HG03039 (cell line): ENCODE data around the gene CYP3A5.
"Not testable (repeated sequence)": the region's sequence is repeated elsewhere in the genome, so short reads cannot be mapped to it uniquely, and the experiment has no call there.

ENCODE experiments used
- ATAC-seq: cut with Tn5 transposase; IDR thresholded peaks from one replicate; pipeline ENCODE4 v1.9.1; 2021; ENCODE audit warnings: mild to moderate bottlenecking, moderate library complexity; ENCODE audit not compliant: unreplicated experiment

The CYP3A5 gene

DNA sequence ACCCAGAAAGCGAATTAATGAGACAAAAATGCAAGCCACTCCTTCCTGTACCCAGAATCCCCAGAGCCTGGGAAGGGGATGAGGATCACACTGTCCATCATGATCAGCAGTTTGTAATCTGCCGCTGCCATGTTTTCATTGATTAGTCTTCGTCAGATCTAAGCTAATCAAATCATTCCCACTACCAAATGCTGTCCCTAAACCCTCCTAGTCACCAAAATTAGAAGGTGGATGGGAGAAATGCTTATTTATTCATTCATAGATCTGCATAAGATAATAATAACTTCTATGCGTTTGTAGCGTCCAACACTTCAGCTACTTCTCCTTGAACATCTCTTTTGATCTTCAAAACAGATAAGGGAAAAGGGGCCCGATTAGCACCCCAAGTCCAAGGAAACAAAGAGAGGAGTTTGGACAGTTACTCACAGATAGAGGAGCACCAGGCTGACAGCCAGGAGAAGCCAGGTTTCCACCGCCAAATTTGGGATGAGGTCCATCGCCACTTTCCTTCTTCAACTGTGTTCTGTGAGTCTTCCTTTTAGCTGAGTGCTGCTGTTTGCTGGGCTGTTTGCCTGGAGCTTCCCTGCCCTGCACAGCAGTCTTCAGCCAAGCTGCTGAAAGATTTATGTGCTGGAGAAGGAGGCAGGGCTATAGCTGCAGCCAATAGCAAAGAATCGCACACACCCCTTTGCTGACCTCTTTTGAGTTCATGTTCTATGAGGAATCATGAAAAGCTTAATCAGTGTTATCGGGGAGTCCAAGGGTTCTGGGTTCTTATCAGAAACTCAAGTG is at the start of gene CYP3A5:
Gene CYP3A5, minus strand, starts transcription at position 597 of the 792 bp plus-strand sequence. Its CDS starts 100 bp downstream, at position 497.
- ATAC-seq: no peak

GRCh38 chr7:99728615-99729014 is 48.8 kb upstream of the CYP3A5 start:
- ATAC-seq: no peak

DNA sequence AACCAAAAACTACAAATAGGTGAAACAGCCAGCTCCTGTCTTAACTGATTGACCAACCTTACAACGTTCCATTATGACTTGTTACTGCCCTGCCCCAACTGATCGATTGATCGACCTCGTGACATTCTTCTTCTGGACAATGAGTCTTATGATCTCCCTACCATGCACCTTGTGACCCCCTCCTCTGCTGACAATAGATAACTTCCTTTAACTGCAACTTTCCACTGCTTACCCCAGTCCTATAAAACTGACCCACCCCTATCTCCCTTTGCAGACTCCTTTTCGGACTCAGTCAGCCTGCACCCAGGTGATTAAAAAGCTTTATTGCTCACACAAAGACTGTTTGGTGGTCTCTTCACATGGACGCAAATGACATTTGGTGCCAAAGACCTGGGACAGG is 43.4 kb upstream of the CYP3A5 start:
- ATAC-seq: not testable (repeated sequence)

- ATAC-seq: no peak
These were observed 41.2 kb upstream of the CYP3A5 start for GRCh38 chr7:99720800-99721595.

- no peak for ATAC-seq
These were observed 40.4 kb upstream of the CYP3A5 start for GRCh38 chr7:99719996-99720769.

DNA sequence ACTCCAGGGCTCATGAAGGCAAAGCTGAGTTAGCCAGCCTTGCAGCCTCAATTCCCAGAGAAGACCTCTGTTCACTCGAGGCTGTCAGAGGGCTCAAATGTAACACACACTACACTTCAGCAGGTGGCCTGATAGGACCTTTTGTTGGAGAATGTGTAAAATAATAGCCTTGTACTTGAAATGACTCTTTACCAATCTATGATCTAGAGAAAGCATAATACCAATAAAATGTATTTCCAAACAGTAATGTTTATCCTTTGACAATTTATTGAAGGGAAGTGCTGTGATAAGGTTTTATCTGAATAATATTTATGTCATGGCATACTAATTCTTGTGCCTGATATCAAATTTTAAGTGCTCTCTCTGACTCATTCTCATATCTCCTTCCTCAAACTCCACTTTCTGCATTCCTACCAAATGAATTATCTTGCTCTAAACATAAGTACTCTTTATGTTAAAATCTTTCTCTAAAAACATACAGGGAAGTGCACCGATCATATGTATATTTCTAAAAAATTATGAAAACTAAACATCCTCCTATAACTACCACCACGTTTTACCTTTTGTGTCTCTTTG is 34.3 kb upstream of the CYP3A5 start:
- no peak for ATAC-seq

- no peak for ATAC-seq
These were observed 30.2 kb upstream of the CYP3A5 start for GRCh38 chr7:99709838-99710578.

DNA sequence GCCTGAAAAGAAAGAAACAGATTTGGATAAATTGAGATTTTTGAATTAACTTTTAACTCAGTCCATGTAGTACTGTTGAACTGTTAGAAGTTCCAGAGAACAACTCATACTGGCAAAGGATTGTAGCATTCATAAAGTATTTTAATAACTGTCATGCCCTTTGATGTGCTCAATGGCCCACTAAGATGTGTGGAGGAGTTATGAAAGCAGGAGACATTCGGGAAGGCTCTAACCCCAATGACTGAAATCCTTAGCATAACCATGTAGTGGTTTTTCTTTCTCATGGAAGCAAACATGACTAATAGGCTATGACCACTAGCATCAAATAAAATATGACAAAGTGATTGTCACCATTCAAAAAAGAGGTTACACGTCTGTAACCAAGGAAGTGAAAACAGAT is 29.5 kb upstream of the CYP3A5 start:
- ATAC-seq: no peak

- ATAC-seq: no peak
These were observed 27.3 kb upstream of the CYP3A5 start for GRCh38 chr7:99707096-99707495.

DNA sequence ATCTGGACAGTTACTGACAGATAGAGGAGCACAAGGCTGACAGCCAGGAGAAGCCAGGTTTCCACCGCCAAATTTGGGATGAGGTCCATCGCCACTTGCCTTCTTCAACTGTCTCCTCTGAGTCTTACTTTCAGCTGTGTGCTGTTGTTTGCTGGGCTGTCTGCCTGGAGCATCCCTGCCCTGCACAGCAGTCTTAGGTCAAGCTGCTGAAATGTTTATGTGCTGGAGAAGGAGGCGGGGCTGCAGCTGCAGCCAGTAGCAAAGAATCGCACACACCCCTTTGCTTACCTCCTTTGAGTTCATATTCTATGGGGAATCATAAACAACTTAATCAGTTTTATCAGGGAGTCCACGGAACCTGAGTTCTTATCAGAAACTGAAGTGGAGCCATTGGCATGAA is 20.1 kb upstream of the CYP3A5 start:
- no peak for ATAC-seq

DNA sequence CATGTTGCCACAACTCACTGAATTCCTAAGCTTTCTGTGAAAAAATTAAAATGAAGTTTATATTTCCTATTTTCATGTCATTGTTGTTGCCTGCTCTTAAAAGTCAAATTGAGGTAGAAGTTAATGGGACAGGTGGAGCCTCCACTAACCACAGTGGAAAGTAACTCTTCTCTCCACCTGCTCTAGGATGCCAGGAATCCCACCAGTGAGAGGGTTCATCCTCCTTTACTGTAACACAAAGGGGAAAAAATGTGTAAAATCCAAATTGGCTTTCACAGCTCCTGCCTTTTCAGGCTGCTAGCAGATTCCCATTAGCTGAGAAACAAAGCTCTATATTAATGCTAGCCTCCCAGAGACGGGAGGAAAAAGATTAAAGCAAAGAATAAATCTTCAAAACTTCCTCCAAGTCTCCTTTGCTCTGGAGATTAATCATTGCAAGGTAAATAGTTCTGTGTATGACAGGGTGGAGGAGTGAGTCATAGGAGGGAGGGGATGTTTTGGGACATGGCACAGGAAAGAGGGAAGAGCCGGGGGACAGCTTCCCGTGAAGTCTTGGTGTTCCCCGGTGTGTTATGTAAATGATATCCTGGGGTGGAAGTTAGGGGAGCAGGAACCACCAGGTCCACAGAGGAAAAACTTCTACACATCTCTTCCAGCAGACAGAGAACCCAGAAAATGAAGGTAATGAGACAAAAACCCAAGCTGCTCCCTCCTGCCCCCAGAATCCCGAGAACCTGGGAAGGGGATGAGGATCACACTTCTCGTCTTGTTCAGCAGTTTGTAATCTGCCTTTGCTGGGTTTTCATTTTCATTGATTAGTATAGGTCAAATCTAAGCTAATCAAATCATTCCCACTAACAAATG is 19.3 kb upstream of the CYP3A5 start:
- not testable (repeated sequence) for ATAC-seq

DNA sequence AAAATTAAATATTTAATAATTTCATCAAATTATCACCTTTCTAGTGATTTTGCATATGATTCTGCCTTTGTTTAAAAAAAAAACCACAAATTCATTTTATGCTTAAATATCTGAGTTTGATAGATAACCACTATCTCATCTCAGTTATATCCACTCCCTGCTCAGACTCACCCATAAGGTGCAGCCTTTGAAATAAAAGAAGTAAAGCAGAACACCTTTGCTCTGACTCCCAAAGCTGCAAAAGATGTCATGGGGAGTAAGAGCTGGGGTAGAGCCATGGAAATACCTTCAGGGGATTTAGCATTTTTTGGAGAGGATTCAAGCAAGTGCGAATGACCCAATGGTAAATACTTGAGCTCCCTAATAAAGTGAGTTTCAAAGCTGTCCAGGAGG is 15.1 kb upstream of the CYP3A5 start:
- no peak for ATAC-seq

DNA sequence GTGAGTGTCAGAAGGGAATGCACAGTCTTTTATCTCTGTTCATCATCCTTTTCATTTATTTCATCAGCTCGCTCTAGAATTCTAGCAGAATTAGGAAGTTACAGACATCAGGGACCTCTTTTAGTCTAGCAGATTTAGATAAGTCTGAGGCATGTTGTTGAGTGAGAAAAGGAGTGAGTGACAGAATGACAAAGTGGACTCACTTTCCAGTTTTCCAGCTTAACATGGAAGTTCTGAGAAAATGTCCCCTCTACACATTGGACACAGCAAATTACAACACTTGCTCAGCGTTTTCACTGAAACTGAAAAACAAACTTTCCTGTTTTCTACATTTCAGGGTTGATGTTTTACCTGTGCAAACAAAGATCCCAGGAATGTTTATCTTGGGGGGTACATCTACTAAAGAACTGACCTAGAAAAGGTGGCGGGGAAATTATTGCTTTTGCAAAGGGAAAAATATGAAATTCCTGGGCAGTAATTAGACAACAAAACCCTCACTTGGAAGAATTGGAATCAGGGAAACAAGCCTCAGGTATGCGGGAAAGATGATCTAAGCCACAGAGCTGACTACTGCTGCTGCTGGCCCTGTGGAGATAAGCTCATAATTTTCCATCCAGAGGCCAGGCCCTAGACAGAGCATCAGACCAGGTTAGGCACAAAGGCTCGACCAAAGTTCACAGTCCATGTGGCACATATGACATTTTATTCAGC is 14.6 kb upstream of the CYP3A5 start:
- ATAC-seq: no peak

GRCh38 chr7:99693427-99694200 is 13.8 kb upstream of the CYP3A5 start:
- no peak for ATAC-seq

- no peak for ATAC-seq
These were observed 13.3 kb upstream of the CYP3A5 start for GRCh38 chr7:99693100-99693426.

DNA sequence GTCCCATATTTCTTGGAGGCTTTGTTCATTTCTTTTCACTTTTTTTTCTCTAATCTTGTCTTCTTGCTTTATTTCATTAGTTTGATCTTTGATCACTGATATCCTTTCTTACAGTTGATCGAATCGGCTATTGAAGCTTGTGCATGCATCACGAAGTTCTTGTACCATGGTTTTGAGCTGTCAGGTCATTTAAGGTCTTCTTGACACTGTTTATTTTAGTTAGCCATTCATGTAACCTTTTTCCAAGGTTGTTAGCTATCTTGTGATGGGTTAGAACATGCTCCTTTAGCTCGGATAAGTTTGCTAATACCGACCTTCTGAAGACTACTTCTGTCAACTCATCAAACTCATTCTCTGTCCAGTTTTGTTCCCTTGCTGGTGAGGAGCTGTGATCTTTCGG is 12.8 kb upstream of the CYP3A5 start:
- ATAC-seq: not testable (repeated sequence)

DNA sequence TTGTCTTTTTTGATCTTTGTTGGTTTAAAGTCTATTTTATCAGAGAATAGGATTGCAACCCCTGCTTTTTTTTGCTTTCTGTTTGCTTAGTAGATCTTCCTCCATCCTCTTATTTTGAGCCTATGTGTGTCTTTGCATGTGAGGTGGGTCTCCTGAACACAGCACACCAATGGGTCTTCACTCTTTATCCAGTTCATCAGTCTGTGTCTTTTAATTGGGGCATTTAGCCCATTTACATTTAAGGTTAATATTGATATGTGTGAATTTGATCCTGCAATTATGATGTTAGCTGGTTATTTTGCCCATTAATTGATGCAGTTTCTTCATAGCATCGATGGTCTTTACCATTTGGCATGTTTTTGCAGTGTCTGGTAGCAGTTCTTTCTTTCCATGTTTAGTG is 11.9 kb upstream of the CYP3A5 start:
- ATAC-seq: not testable (repeated sequence)

DNA sequence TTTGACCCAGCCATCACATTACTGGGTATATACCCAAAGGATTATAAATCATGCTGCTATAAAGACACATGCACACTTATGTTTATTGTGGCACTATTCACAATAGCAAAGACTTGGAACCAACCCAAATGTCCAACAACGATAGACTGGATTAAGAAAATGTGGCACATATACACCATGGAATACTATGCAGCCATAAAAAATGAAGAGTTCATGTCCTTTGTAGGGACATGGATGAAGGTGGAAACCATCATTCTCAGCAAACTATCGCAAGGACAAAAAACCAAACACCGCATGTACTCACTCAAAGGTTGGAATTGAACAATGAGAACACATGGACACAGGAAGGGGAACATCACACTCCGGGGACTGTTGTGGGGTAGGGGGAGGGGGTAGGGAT is 11.1 kb upstream of the CYP3A5 start:
- ATAC-seq: not testable (repeated sequence)
